HG03064 (cell line): Measurements from ENCODE around the gene RPS3.

Source experiments
- ATAC-seq: cut with Tn5 transposase; IDR thresholded peaks from one replicate; pipeline ENCODE4 v1.9.1; 2021; ENCODE audit warnings: low read depth; ENCODE audit not compliant: unreplicated experiment

RPS3 gene

GRCh38 chr11:75432911-75433321 is 33.6 kb downstream of the RPS3 start, which contains the start of gene KLHL35:
Gene KLHL35 (minus strand): TSS chr11:75433203. CDS start chr11:75430629, 2,574 bp downstream.
- ATAC-seq: no peak

- no peak for ATAC-seq
These were observed 34.1 kb downstream of the RPS3 start for GRCh38 chr11:75433443-75433842.

- no peak for ATAC-seq
These were observed 34.7 kb downstream of the RPS3 start for GRCh38 chr11:75434051-75434450.

- ATAC-seq: no peak
These were observed 35.7 kb downstream of the RPS3 start for GRCh38 chr11:75434886-75435570.

- ATAC-seq: no peak
These were observed 36.2 kb downstream of the RPS3 start for GRCh38 chr11:75435571-75435925.

- no peak for ATAC-seq
These were observed 37.5 kb downstream of the RPS3 start for GRCh38 chr11:75436806-75437205.

- no peak for ATAC-seq
These were observed 38.8 kb downstream of the RPS3 start for GRCh38 chr11:75437966-75438659.

GRCh38 chr11:75439026-75439425 is 39.7 kb downstream of the RPS3 start:
- ATAC-seq: no peak

GRCh38 chr11:75439495-75440120 is 40.3 kb downstream of the RPS3 start:
- no peak for ATAC-seq

- ATAC-seq: no peak
These were observed 41.9 kb downstream of the RPS3 start for GRCh38 chr11:75440960-75441803.

GRCh38 chr11:75441804-75442132 is 42.5 kb downstream of the RPS3 start:
- ATAC-seq: no peak

- no peak for ATAC-seq
These were observed 43.0 kb downstream of the RPS3 start for GRCh38 chr11:75442161-75442885.

GRCh38 chr11:75443043-75443442 is 43.7 kb downstream of the RPS3 start:
- no peak for ATAC-seq

GRCh38 chr11:75445315-75445953 is 46.1 kb downstream of the RPS3 start:
- ATAC-seq: no peak

- no peak for ATAC-seq
These were observed 48.1 kb downstream of the RPS3 start for GRCh38 chr11:75447415-75447814.

GRCh38 chr11:75449271-75449670 is 50.0 kb downstream of the RPS3 start:
- ATAC-seq: no peak

GRCh38 chr11:75449776-75450175 is 50.5 kb downstream of the RPS3 start:
- no peak for ATAC-seq

- no peak for ATAC-seq
These were observed 50.9 kb downstream of the RPS3 start for GRCh38 chr11:75450236-75450635.

- ATAC-seq: no peak
These were observed 51.8 kb downstream of the RPS3 start for GRCh38 chr11:75450826-75451821.
